Gastrocnemius medialis (tissue), 4 donors: ENCODE data around the gene RHPN2. TPM values are rescaled to one million over a fixed set of nuclear protein-coding genes. Genes with fewer than 3 reads are reported as not detected.
"Not testable (repeated sequence)": the region's sequence is repeated elsewhere in the genome, so short reads cannot be mapped to it uniquely, and the experiment has no call there.

Source experiments
- ATAC-seq, 2 donors: fragments of 150-250 bp; one replicate each; pipeline ENCODE4 v1.9.1; 2016
- DNase-seq, 2 donors: peaks; one replicate each; pipeline ENCODE4 v3.0.0-alpha.2; 2019
- H3K27ac ChIP-seq, 4 donors: fragments of 200-600 bp; sonication (generic); 1 replicate in 1 of 4; 2 replicates in 3 of 4; pipeline ENCODE4 v1.5.1; 2016 to 2018; ENCODE audit warnings: mild to moderate bottlenecking in 2 of 4, moderate library complexity in 1 of 4
- H3K27me3 ChIP-seq, 3 donors: fragments of 200-600 bp; sonication (generic) in 2 of 3; 1 replicate in 1 of 3; 2 replicates in 2 of 3; pipeline versions ENCODE4 v1.5.1 to v1.6.0; 2016 to 2019; ENCODE audit warnings: mild to moderate bottlenecking in 1 of 3, moderate library complexity in 1 of 3
- H3K36me3 ChIP-seq, 2 donors: fragments of 200-600 bp; sonication (generic) in 1 of 2; one replicate each; pipeline ENCODE4 v1.5.1; 2017 to 2018
- H3K4me1 ChIP-seq, 2 donors: fragments of 200-600 bp; sonication (generic) in 1 of 2; one replicate each; pipeline ENCODE4 v1.5.1; 2016 to 2017; ENCODE audit warnings: mild to moderate bottlenecking in 2 of 2
- H3K4me3 ChIP-seq, 4 donors: fragments of 200-600 bp; sonication (generic) in 3 of 4; 1 replicate in 1 of 4; 2 replicates in 3 of 4; pipeline ENCODE4 v1.5.1; 2016 to 2019; ENCODE audit warnings: mild to moderate bottlenecking in 2 of 4
- H3K9me3 ChIP-seq, 3 donors: fragments of 200-600 bp; sonication (generic) in 2 of 3; 1 replicate in 1 of 3; 2 replicates in 2 of 3; pipeline ENCODE4 v1.5.1; 2016 to 2019
- POLR2A ChIP-seq, 2 donors: fragments of 450-650 bp; IDR thresholded peaks; one replicate each; pipeline ENCODE4 v1.6.1; 2017; ENCODE audit warnings: antibody characterized with exemption in 2 of 2, mild to moderate bottlenecking in 2 of 2, moderate library complexity in 2 of 2
- in situ Hi-C, 4 donors: fragments of 200-750 bp; cut with MboI; loops; one replicate each; pipeline versions ENCODE4 v1.15.0 to v1.8.0; 2017; ENCODE audit warnings: low sequenced_read_pairs in 4 of 4
- intact Hi-C: fragments of 100-400 bp; cut with DNase I; formaldehyde crosslinking; loops from one replicate; pipeline ENCODE4 v1.15.1; 2023; ENCODE audit warnings: low total_unique reads
- total RNA-seq, 4 donors: library from RNA; depleted of rRNA; stranded (reverse); fragments of >200 nt; gene quantifications; one replicate each; pipeline versions ENCODE4 v1.1.0 to v1.2.3, GENCODE V29; 2016
- TF ChIP-seq, protein P1 (sequence below), 5 experiments: fragments of 450-650 bp in 3 of 5; fragments of 200-600 bp in 2 of 5; sonication (generic) in 2 of 5; IDR thresholded peaks in 4 of 5; conservative IDR thresholded peaks in 1 of 5; 1 replicate in 4 of 5; 2 replicates in 1 of 5; pipeline ENCODE4 v1.5.1; 2016 to 2019; ENCODE audit warnings: antibody characterized with exemption in 5 of 5, mild to moderate bottlenecking in 3 of 5, moderate library complexity in 3 of 5

Gene RHPN2
- total RNA-seq, 4 donors from 2014 or later = 0.39 to 0.71 (median 0.70) TPM; not detected in 1

DNA sequence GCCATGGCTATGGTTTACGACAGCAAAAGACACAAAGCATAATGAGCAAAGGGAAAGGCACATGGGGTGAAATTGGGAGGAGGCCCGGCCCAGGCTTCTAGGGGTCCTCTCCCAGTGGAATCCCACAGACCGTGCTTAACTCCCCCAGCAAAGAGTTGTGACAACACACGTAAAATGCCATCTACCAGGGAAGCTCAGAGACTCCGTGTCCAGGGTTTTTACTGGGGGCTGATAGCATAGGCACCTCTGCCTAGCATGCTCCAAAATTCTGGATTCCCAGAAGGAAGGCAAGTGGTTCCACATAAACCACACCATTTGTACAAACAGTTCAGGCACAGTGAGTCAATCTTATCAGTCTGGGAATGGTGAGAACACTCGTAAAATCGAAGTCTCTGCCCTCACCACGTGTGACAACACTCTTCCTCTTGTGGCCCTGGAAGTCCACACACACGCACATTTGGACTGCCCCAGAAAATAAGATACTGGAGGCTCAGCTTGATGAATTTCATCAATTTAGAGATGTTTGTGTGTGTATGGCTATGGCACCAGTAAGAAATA lies 34.9 kb downstream of the RHPN2 start:
- Histone ChIP-seq H3K4me1 (no peaks in the 10 kb centered on the region), H3K36me3 (no peaks in the 10 kb centered on the region), H3K27ac (no peak overlapping the region), H3K4me3 (no peak overlapping the region), H3K9me3 (no peaks in the 10 kb centered on the region), H3K27me3 (no peaks in the 10 kb centered on the region)
- intact Hi-C loops = no loop called here
- no peak for TF ChIP-seq POLR2A (IDR thresholded peaks at IDR 0.05)
- TF ChIP-seq, protein P1, sequence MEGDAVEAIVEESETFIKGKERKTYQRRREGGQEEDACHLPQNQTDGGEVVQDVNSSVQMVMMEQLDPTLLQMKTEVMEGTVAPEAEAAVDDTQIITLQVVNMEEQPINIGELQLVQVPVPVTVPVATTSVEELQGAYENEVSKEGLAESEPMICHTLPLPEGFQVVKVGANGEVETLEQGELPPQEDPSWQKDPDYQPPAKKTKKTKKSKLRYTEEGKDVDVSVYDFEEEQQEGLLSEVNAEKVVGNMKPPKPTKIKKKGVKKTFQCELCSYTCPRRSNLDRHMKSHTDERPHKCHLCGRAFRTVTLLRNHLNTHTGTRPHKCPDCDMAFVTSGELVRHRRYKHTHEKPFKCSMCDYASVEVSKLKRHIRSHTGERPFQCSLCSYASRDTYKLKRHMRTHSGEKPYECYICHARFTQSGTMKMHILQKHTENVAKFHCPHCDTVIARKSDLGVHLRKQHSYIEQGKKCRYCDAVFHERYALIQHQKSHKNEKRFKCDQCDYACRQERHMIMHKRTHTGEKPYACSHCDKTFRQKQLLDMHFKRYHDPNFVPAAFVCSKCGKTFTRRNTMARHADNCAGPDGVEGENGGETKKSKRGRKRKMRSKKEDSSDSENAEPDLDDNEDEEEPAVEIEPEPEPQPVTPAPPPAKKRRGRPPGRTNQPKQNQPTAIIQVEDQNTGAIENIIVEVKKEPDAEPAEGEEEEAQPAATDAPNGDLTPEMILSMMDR (IDR thresholded peaks at IDR 0.05 in 4 of 5, conservative IDR thresholded peaks at IDR 0.05 in 1 of 5) = no peak
- no peak for ATAC-seq
- DNase-seq = no peak
- in situ Hi-C loops = no loop called here

- intact Hi-C loops, H3K9me3 ChIP-seq, in situ Hi-C loops, DNase-seq, H3K27ac ChIP-seq, ATAC-seq, H3K4me3 ChIP-seq, H3K36me3 ChIP-seq, H3K27me3 ChIP-seq, H3K4me1 ChIP-seq: not testable (repeated sequence)
These were observed 38.1 kb downstream of the RHPN2 start for GRCh38 chr19:33026602-33027001.

DNA sequence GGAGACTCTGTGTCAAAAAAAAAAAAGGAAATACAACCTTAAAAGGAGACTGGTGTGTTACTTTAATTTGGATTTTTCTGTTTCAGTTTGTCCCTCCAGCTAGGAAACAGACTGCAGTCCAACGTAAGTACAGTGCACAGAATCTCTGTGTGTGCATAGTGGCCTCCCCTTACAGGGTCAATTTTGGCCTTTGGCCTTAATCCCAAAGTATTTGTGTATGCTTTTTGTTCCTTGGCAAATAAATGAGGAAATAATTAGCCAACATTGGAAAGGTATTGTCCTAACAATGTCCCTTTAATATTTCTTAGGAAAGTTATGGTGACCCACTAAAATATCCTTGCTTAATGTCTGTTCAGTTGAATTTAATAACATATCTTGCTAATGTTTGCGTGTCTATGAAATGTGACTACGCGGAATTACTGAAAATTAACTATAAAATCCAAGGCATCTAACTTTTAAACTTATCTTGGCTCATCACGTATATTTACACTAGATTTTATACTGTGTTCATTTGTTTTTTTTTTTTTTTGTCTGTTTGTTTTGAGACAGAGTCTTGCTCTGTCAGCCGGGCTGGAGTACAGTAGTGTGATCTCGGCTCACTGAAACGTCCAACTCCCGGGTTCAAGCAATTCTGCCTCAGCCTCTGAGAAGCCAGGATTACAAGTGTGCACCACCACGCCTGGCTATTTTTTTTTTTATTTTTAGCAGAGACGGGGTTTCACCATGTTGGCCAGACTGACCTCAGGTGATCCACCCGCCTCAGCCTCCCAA lies 39.0 kb downstream of the RHPN2 start:
- H3K4me1 ChIP-seq, intact Hi-C loops, in situ Hi-C loops, H3K27ac ChIP-seq, H3K27me3 ChIP-seq, H3K36me3 ChIP-seq, ATAC-seq, H3K9me3 ChIP-seq, H3K4me3 ChIP-seq, DNase-seq: not testable (repeated sequence)

- no peak for DNase-seq
- H3K27ac ChIP-seq = no peak overlapping the region
- no peak for ATAC-seq
- H3K4me1 ChIP-seq = no peaks in the 10 kb centered on the region
- H3K36me3 ChIP-seq = no peaks in the 10 kb centered on the region
- no peaks in the 10 kb centered on the region for H3K27me3 ChIP-seq
- in situ Hi-C loops = no loop called here
- intact Hi-C loops = no loop called here
- H3K4me3 ChIP-seq = no peak overlapping the region
- TF ChIP-seq POLR2A (IDR thresholded peaks at IDR 0.05) = no peak
- TF ChIP-seq, protein P1 (IDR thresholded peaks at IDR 0.05 in 4 of 5, conservative IDR thresholded peaks at IDR 0.05 in 1 of 5) = no peak
- no peaks in the 10 kb centered on the region for H3K9me3 ChIP-seq
These were observed 40.3 kb downstream of the RHPN2 start for GRCh38 chr19:33024398-33024797.

DNA sequence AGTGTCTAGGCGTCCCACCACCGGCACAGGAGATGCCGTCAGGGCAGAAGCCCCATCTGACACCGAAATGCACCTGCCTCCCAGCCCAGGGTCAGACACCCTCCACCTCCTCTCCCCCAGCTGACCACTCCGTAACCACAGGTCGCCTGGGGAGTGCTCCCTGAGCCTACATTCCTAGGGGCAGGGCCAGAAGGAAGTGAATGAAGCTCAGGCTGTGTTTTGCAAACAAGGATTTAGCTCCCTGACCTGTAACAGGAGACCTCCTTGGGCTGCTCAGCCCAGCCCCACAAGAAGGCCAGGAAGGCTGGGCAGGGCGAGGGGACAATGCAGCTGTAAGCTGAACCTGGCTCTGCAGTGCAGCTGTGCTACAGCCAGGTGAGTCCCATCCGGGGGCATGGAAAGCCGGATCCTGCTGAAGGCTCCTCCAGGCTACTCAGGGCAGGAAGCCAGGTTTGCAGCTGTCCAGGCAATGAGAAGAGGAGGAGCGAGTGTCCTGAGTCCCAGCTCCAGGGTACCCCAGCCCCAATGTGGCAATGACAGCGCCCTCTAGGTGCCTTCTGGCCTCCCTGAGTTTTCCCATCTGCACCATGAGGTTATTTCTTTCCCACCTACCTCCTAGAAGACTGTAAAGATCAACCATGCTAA lies 42.1 kb downstream of the RHPN2 start:
- Histone ChIP-seq H3K27ac (no peak overlapping the region), H3K9me3 (no peaks in the 10 kb centered on the region), H3K4me3 (no peak overlapping the region), H3K4me1 (no peaks in the 10 kb centered on the region), H3K36me3 (no peaks in the 10 kb centered on the region), H3K27me3 (no peaks in the 10 kb centered on the region)
- ATAC-seq (no peak), DNase-seq (no peak)
- in situ Hi-C loops (no loop called here), intact Hi-C loops (no loop called here)
- TF ChIP-seq, protein P1 (IDR thresholded peaks at IDR 0.05 in 4 of 5, conservative IDR thresholded peaks at IDR 0.05 in 1 of 5) = no peak
- no peak for TF ChIP-seq POLR2A (IDR thresholded peaks at IDR 0.05)

DNA sequence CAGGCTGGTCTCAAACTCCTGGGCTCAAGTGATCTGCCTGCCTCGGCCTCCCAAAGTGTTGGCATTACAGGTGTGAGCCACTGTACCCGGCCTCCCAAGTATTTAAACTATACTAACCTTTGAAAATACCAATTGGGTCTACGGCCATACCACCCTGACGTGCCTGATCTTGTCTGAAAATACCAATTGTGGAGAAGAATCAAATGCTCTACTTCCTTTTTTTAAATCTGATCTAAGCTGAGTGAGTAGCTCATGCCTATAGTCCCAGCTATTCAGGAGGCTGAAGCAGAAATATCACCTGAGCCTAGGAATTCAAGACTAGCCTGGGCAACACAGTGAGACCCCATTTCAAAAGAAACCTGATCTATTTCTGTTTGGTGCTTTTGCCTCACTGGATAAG lies 53.8 kb downstream of the RHPN2 start:
- H3K4me1 ChIP-seq, intact Hi-C loops, H3K27me3 ChIP-seq, H3K27ac ChIP-seq, in situ Hi-C loops, DNase-seq, H3K36me3 ChIP-seq, ATAC-seq, H3K4me3 ChIP-seq, H3K9me3 ChIP-seq: not testable (repeated sequence)
